ENCODE results near the gene IL13RA2. TPM values are rescaled to one million over a fixed set of nuclear protein-coding genes. Genes with fewer than 3 reads are reported as not detected.

IL13RA2 gene
- total RNA-seq (1.7 TPM), polyA plus RNA-seq (7.0 TPM)
- long read RNA-seq, donor 1 = 0 reads
- long read RNA-seq, donor 2 = 0 reads
- long read RNA-seq, donor 3 = 0 reads
- long read RNA-seq, donor 4 = 0 reads
- long read RNA-seq, donor 5 = 0 reads
- long read RNA-seq, donor 6 = 0 reads
- long read RNA-seq, donor 7 = 0 reads
- long read RNA-seq, donor 8 = 0 reads
- long read RNA-seq, donor 9 = 0 reads
- long read RNA-seq, donor 10 = 0 reads

DNA sequence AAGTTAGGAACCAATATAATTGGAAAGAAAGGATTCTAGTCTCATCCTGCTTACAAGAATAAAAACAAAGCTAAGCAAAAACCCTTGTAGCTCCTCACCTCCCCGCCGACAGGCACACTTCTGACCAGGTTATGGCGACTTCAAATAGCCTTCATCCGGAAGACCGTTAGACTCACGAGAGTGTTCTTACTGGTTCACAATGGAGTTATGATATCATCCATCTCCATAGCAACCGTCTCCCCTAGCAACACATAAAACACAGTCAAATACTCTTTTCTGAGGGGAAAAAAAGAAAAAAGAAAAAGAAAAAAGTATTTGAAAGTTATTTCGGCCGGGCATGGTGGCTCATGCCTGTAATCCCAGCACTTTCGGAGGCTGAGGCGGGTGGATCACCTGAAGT, at the start of gene IL13RA2:
TSS of gene IL13RA2 (minus strand) at position 162 of the 400 bp plus-strand sequence. CDS start 347 bp downstream, outside the sequence.
- Histone ChIP-seq H3K4me1 (ENCODE audit: control insufficient read depth in 2 of 2, insufficient read depth in 2 of 2, low read length in 2 of 2) (no peaks in the 10 kb centered on the region), H3K27ac (ENCODE audit: low read depth in 1 of 2, low read length in 1 of 2) (no peak within 1 kb of the TSS), H3K9me3 (ENCODE audit: control insufficient read depth in 2 of 2, insufficient read depth in 1 of 2, low read length in 1 of 2) (no peaks in the 10 kb centered on the region), H3K27me3 (ENCODE audit: control insufficient read depth in 2 of 2, insufficient read depth in 1 of 2, low read length in 1 of 2) (no peaks in the 10 kb centered on the region), H3K4me3 (ENCODE audit: low read length in 2 of 2) (no peak within 1 kb of the TSS), H3K36me3 (ENCODE audit: control insufficient read depth in 2 of 2, insufficient read depth in 2 of 2, low read length in 1 of 2) (no peaks in the 10 kb centered on the region)
- 96% methylated on average over 11 of the region's 11 CpGs for WGBS
- DNase-seq (ENCODE audit: low read depth in 6 of 9, low spot score in 9 of 9) = no peak

GRCh38 chrX:115065304-115065703, 47.9 kb upstream of the IL13RA2 start:
- DNase-seq (ENCODE audit: low read depth in 6 of 9, low spot score in 9 of 9) = no peak

GRCh38 chrX:115060013-115060412, 42.6 kb upstream of the IL13RA2 start:
- WGBS = 28% methylated on average over 2 of the region's 2 CpGs
- Histone ChIP-seq H3K27me3 (ENCODE audit: control insufficient read depth in 2 of 2, insufficient read depth in 1 of 2, low read length in 1 of 2) (no peaks in the 10 kb centered on the region), H3K9me3 (ENCODE audit: control insufficient read depth in 2 of 2, insufficient read depth in 1 of 2, low read length in 1 of 2) (no peaks in the 10 kb centered on the region), H3K27ac (ENCODE audit: low read depth in 1 of 2, low read length in 1 of 2) (no peak overlapping the region), H3K4me3 (ENCODE audit: low read length in 2 of 2) (no peak overlapping the region), H3K36me3 (ENCODE audit: control insufficient read depth in 2 of 2, insufficient read depth in 2 of 2, low read length in 1 of 2) (no peaks in the 10 kb centered on the region), H3K4me1 (ENCODE audit: control insufficient read depth in 2 of 2, insufficient read depth in 2 of 2, low read length in 2 of 2) (no peaks in the 10 kb centered on the region)
- DNase-seq (ENCODE audit: low read depth in 6 of 9, low spot score in 9 of 9) = no peak

More at GRCh38 chrX:115065304-115065703, 47.9 kb upstream of the IL13RA2 start:
- H3K36me3 ChIP-seq (ENCODE audit: control insufficient read depth in 2 of 2, insufficient read depth in 2 of 2, low read length in 1 of 2) = no peaks in the 10 kb centered on the region
- H3K27ac ChIP-seq (ENCODE audit: low read depth in 1 of 2, low read length in 1 of 2) = no peak overlapping the region
- no peaks in the 10 kb centered on the region for H3K9me3 ChIP-seq (ENCODE audit: control insufficient read depth in 2 of 2, insufficient read depth in 1 of 2, low read length in 1 of 2)
- H3K4me1 ChIP-seq (ENCODE audit: control insufficient read depth in 2 of 2, insufficient read depth in 2 of 2, low read length in 2 of 2) = no peaks in the 10 kb centered on the region
- H3K4me3 ChIP-seq (ENCODE audit: low read length in 2 of 2) = no peak overlapping the region
- no peaks in the 10 kb centered on the region for H3K27me3 ChIP-seq (ENCODE audit: control insufficient read depth in 2 of 2, insufficient read depth in 1 of 2, low read length in 1 of 2)

GRCh38 chrX:115058276-115058675, 40.9 kb upstream of the IL13RA2 start:
- H3K27ac ChIP-seq (ENCODE audit: low read depth in 1 of 2, low read length in 1 of 2) = no peak overlapping the region
- no peaks in the 10 kb centered on the region for H3K4me1 ChIP-seq (ENCODE audit: control insufficient read depth in 2 of 2, insufficient read depth in 2 of 2, low read length in 2 of 2)
- DNase-seq (ENCODE audit: low read depth in 6 of 9, low spot score in 9 of 9) = peak in 1 of 9 donors; percentile 5
- no peak overlapping the region for H3K4me3 ChIP-seq (ENCODE audit: low read length in 2 of 2)
- WGBS = 84% methylated on average over 3 of the region's 3 CpGs
- H3K27me3 ChIP-seq (ENCODE audit: control insufficient read depth in 2 of 2, insufficient read depth in 1 of 2, low read length in 1 of 2) = no peaks in the 10 kb centered on the region
- no peaks in the 10 kb centered on the region for H3K9me3 ChIP-seq (ENCODE audit: control insufficient read depth in 2 of 2, insufficient read depth in 1 of 2, low read length in 1 of 2)
- no peaks in the 10 kb centered on the region for H3K36me3 ChIP-seq (ENCODE audit: control insufficient read depth in 2 of 2, insufficient read depth in 2 of 2, low read length in 1 of 2)

- no peaks in the 10 kb centered on the region for H3K9me3 ChIP-seq (ENCODE audit: control insufficient read depth in 2 of 2, insufficient read depth in 1 of 2, low read length in 1 of 2)
- H3K27ac ChIP-seq (ENCODE audit: low read depth in 1 of 2, low read length in 1 of 2) = no peak overlapping the region
- H3K27me3 ChIP-seq (ENCODE audit: control insufficient read depth in 2 of 2, insufficient read depth in 1 of 2, low read length in 1 of 2) = no peaks in the 10 kb centered on the region
- no peak overlapping the region for H3K4me3 ChIP-seq (ENCODE audit: low read length in 2 of 2)
- H3K4me1 ChIP-seq (ENCODE audit: control insufficient read depth in 2 of 2, insufficient read depth in 2 of 2, low read length in 2 of 2) = no peaks in the 10 kb centered on the region
- WGBS = 94% methylated on average over 3 of the region's 3 CpGs
- no peak for DNase-seq (ENCODE audit: low read depth in 6 of 9, low spot score in 9 of 9)
- no peaks in the 10 kb centered on the region for H3K36me3 ChIP-seq (ENCODE audit: control insufficient read depth in 2 of 2, insufficient read depth in 2 of 2, low read length in 1 of 2)
Observed at GRCh38 chrX:115054876-115055275, 37.5 kb upstream of the IL13RA2 start.

- 52% methylated on average over 1 of the region's 1 CpG for WGBS
- Histone ChIP-seq H3K36me3 (ENCODE audit: control insufficient read depth in 2 of 2, insufficient read depth in 2 of 2, low read length in 1 of 2) (no peaks in the 10 kb centered on the region), H3K27ac (ENCODE audit: low read depth in 1 of 2, low read length in 1 of 2) (no peak overlapping the region), H3K9me3 (ENCODE audit: control insufficient read depth in 2 of 2, insufficient read depth in 1 of 2, low read length in 1 of 2) (no peaks in the 10 kb centered on the region), H3K27me3 (ENCODE audit: control insufficient read depth in 2 of 2, insufficient read depth in 1 of 2, low read length in 1 of 2) (no peaks in the 10 kb centered on the region), H3K4me3 (ENCODE audit: low read length in 2 of 2) (no peak overlapping the region), H3K4me1 (ENCODE audit: control insufficient read depth in 2 of 2, insufficient read depth in 2 of 2, low read length in 2 of 2) (no peaks in the 10 kb centered on the region)
- no peak for DNase-seq (ENCODE audit: low read depth in 6 of 9, low spot score in 9 of 9)
Observed at GRCh38 chrX:115053223-115053622, 35.8 kb upstream of the IL13RA2 start.

GRCh38 chrX:115047715-115048114, 30.3 kb upstream of the IL13RA2 start:
- H3K36me3 ChIP-seq (ENCODE audit: control insufficient read depth in 2 of 2, insufficient read depth in 2 of 2, low read length in 1 of 2) = no peaks in the 10 kb centered on the region
- H3K27me3 ChIP-seq (ENCODE audit: control insufficient read depth in 2 of 2, insufficient read depth in 1 of 2, low read length in 1 of 2) = no peaks in the 10 kb centered on the region
- H3K27ac ChIP-seq (ENCODE audit: low read depth in 1 of 2, low read length in 1 of 2) = no peak overlapping the region
- no peak overlapping the region for H3K4me3 ChIP-seq (ENCODE audit: low read length in 2 of 2)
- no peaks in the 10 kb centered on the region for H3K9me3 ChIP-seq (ENCODE audit: control insufficient read depth in 2 of 2, insufficient read depth in 1 of 2, low read length in 1 of 2)
- no peaks in the 10 kb centered on the region for H3K4me1 ChIP-seq (ENCODE audit: control insufficient read depth in 2 of 2, insufficient read depth in 2 of 2, low read length in 2 of 2)
- DNase-seq (ENCODE audit: low read depth in 6 of 9, low spot score in 9 of 9) = no peak

DNA sequence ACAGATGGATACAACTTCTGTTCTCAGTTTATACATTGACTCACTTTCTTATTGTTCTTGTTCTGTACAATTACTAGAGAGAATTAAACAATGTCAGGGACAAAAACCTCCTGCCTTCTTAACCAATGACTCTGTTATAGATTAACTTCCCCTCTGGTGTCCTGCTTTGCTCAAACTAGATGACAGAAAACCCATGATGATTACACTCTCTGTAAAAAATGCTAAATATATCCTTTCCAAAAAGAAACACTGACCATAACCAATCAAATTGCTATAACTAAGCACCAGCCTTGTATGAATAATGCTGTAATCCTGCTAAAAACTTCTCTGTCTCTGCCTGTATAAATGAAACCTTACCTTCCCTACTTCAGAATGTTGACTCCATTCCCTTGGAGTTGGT, 29.8 kb upstream of the IL13RA2 start:
- Histone ChIP-seq H3K36me3 (ENCODE audit: control insufficient read depth in 2 of 2, insufficient read depth in 2 of 2, low read length in 1 of 2) (no peaks in the 10 kb centered on the region), H3K27me3 (ENCODE audit: control insufficient read depth in 2 of 2, insufficient read depth in 1 of 2, low read length in 1 of 2) (no peaks in the 10 kb centered on the region), H3K4me3 (ENCODE audit: low read length in 2 of 2) (no peak overlapping the region), H3K4me1 (ENCODE audit: control insufficient read depth in 2 of 2, insufficient read depth in 2 of 2, low read length in 2 of 2) (no peaks in the 10 kb centered on the region), H3K27ac (ENCODE audit: low read depth in 1 of 2, low read length in 1 of 2) (no peak overlapping the region), H3K9me3 (ENCODE audit: control insufficient read depth in 2 of 2, insufficient read depth in 1 of 2, low read length in 1 of 2) (no peaks in the 10 kb centered on the region)
- DNase-seq (ENCODE audit: low read depth in 6 of 9, low spot score in 9 of 9) = no peak

GRCh38 chrX:115040417-115040816, 23.0 kb upstream of the IL13RA2 start:
- H3K36me3 ChIP-seq (ENCODE audit: control insufficient read depth in 2 of 2, insufficient read depth in 2 of 2, low read length in 1 of 2) = no peaks in the 10 kb centered on the region
- no peak for DNase-seq (ENCODE audit: low read depth in 6 of 9, low spot score in 9 of 9)
- H3K4me3 ChIP-seq (ENCODE audit: low read length in 2 of 2) = no peak overlapping the region
- H3K27me3 ChIP-seq (ENCODE audit: control insufficient read depth in 2 of 2, insufficient read depth in 1 of 2, low read length in 1 of 2) = no peaks in the 10 kb centered on the region
- no peaks in the 10 kb centered on the region for H3K9me3 ChIP-seq (ENCODE audit: control insufficient read depth in 2 of 2, insufficient read depth in 1 of 2, low read length in 1 of 2)
- H3K27ac ChIP-seq (ENCODE audit: low read depth in 1 of 2, low read length in 1 of 2) = no peak overlapping the region
- WGBS = 96% methylated on average over 4 of the region's 4 CpGs
- no peaks in the 10 kb centered on the region for H3K4me1 ChIP-seq (ENCODE audit: control insufficient read depth in 2 of 2, insufficient read depth in 2 of 2, low read length in 2 of 2)

GRCh38 chrX:115038406-115038805, 21.0 kb upstream of the IL13RA2 start:
- Histone ChIP-seq H3K9me3 (ENCODE audit: control insufficient read depth in 2 of 2, insufficient read depth in 1 of 2, low read length in 1 of 2) (no peaks in the 10 kb centered on the region), H3K27me3 (ENCODE audit: control insufficient read depth in 2 of 2, insufficient read depth in 1 of 2, low read length in 1 of 2) (no peaks in the 10 kb centered on the region), H3K27ac (ENCODE audit: low read depth in 1 of 2, low read length in 1 of 2) (no peak overlapping the region), H3K4me3 (ENCODE audit: low read length in 2 of 2) (no peak overlapping the region), H3K4me1 (ENCODE audit: control insufficient read depth in 2 of 2, insufficient read depth in 2 of 2, low read length in 2 of 2) (no peaks in the 10 kb centered on the region), H3K36me3 (ENCODE audit: control insufficient read depth in 2 of 2, insufficient read depth in 2 of 2, low read length in 1 of 2) (no peaks in the 10 kb centered on the region)
- WGBS = 91% methylated on average over 1 of the region's 1 CpG
- DNase-seq (ENCODE audit: low read depth in 6 of 9, low spot score in 9 of 9) = no peak

Measured in thymus (tissue), 14 donors.